Neural progenitor cell (in vitro differentiated cells): ENCODE data around the gene COL9A2.

ENCODE experiments used
- CTCF ChIP-seq: fragments of 200-600 bp; sonication (generic); IDR thresholded peaks from 2 replicates; pipeline ENCODE4 v1.5.1; 2017; ENCODE audit warnings: antibody characterized with exemption, mild to moderate bottlenecking
- EZH2 ChIP-seq: fragments of 200-600 bp; sonication (generic); IDR thresholded peaks from 2 replicates; pipeline ENCODE4 v1.6.1; 2017; ENCODE audit warnings: antibody characterized with exemption, mild to moderate bottlenecking, moderate library complexity

- TF ChIP-seq CTCF = no peak
- no peak for TF ChIP-seq EZH2
Observed at GRCh38 chr1:40318970-40319621, 2.0 kb upstream of the COL9A2 start.
